GM12891 (cell line): Measurements from ENCODE around the gene ST13.

Source experiments
- POLR2A ChIP-seq: IDR thresholded peaks from 2 replicates; pipeline ENCODE4 v1.6.1; 2011; ENCODE audit warnings: low read depth, low read length, control low read depth
- TAF1 ChIP-seq: IDR thresholded peaks from 2 replicates; pipeline ENCODE4 v1.6.1; 2011; ENCODE audit warnings: low read depth, low read length, control low read depth

- peak; percentile 78 for TF ChIP-seq POLR2A
- TF ChIP-seq TAF1: peak; percentile 33
Observed at GRCh38 chr22:40856513-40857308, at the start of gene ST13, which contains the start of gene XPNPEP3.
